SK-N-SH (cell line): ENCODE measurements around the gene ARHGAP15. TPM values are rescaled to one million over a fixed set of nuclear protein-coding genes. Genes with fewer than 3 reads are reported as not detected.
A peak's percentile ranks its signal among the peaks of the same experiment; 100 is the strongest.

Experiments used
- CTCF ChIA-PET: fragments of 300-600, 350-600 bp; formaldehyde crosslinking; extraction: SDS; loops from one replicate; lab custom pipeline; 2021; lab: Yijun Ruan, JAX
- POLR2A ChIA-PET: fragments of 350-600 bp; sonication (Branson Sonifier 250); formaldehyde crosslinking; extraction: SDS; loops from one replicate; lab custom pipeline; 2020; ENCODE audit warnings: antibody characterized with exemption, inconsistent platforms; lab: Yijun Ruan, JAX
- DNase-seq: peaks from one replicate; pipeline ENCODE4 v3.0.0; 2012
- H2AFZ ChIP-seq: fragments of 200-600 bp; sonication (generic); 2 replicates; pipeline ENCODE4 v1.8.1; 2016; ENCODE audit warnings: antibody characterized with exemption, mild to moderate bottlenecking, low read depth
- H3F3A ChIP-seq: fragments of 200-600 bp; sonication (generic); replicated peaks from 2 replicates; pipeline ENCODE3; 2016; ENCODE audit warnings: antibody characterized with exemption, mild to moderate bottlenecking; ENCODE audit not compliant: insufficient read depth
- H3K27ac ChIP-seq, 2 experiments: fragments of 200-500 bp in 1 of 2; fragments of 200-600 bp in 1 of 2; sonication (Bioruptor generic) in 1 of 2; sonication (generic), shearing (Covaris generic) in 1 of 2; 2 replicates each; pipeline versions ENCODE4 v1.5.1 to v1.6.1; 2014 to 2016; ENCODE audit warnings: low read depth in 2 of 2, inconsistent platforms in 1 of 2, low read length in 1 of 2, mild to moderate bottlenecking in 1 of 2, mixed read lengths in 1 of 2
- H3K27me3 ChIP-seq: fragments of 200-600 bp; sonication (generic), shearing (Covaris generic); 2 replicates; pipeline ENCODE4 v1.6.1; 2016; ENCODE audit warnings: mixed run types; ENCODE audit not compliant: insufficient read depth
- H3K36me3 ChIP-seq, 2 experiments: fragments of 200-500 bp in 1 of 2; fragments of 200-600 bp in 1 of 2; sonication (Bioruptor generic) in 1 of 2; sonication (generic) in 1 of 2; replicated peaks in 1 of 2; 2 replicates each; pipeline versions ENCODE3 to v1.5.1; 2014 to 2016; ENCODE audit warnings: low read length in 1 of 2, mild to moderate bottlenecking in 1 of 2; ENCODE audit not compliant: insufficient read depth in 2 of 2, control insufficient read depth in 1 of 2
- H3K4me1 ChIP-seq, 2 experiments: fragments of 200-500 bp in 1 of 2; fragments of 200-600 bp in 1 of 2; sonication (Bioruptor generic) in 1 of 2; sonication (generic), shearing (Covaris generic) in 1 of 2; 2 replicates each; pipeline versions ENCODE4 v1.5.1 to v1.6.1; 2014 to 2016; ENCODE audit warnings: low read depth in 1 of 2, low read length in 1 of 2, mixed run types in 1 of 2; ENCODE audit not compliant: insufficient read depth in 2 of 2, control insufficient read depth in 1 of 2
- H3K4me2 ChIP-seq: fragments of 200-600 bp; sonication (generic), shearing (Covaris generic); 2 replicates; pipeline ENCODE4 v1.6.1; 2017; ENCODE audit warnings: mixed run types
- H3K4me3 ChIP-seq, 2 experiments: fragments of 200-500 bp in 1 of 2; fragments of 200-600 bp in 1 of 2; sonication (Bioruptor generic) in 1 of 2; sonication (generic), shearing (Covaris generic) in 1 of 2; 2 replicates each; pipeline versions ENCODE4 v1.5.1 to v1.8.1; 2014 to 2016; ENCODE audit warnings: low read depth in 2 of 2, inconsistent platforms in 1 of 2, low read length in 1 of 2, mild to moderate bottlenecking in 1 of 2, mixed read lengths in 1 of 2, moderate library complexity in 1 of 2
- H3K79me2 ChIP-seq: fragments of 200-600 bp; sonication (generic); 2 replicates; pipeline ENCODE4 v1.8.1; 2017; ENCODE audit warnings: mild to moderate bottlenecking; ENCODE audit not compliant: insufficient read depth
- H3K9ac ChIP-seq: fragments of 200-600 bp; sonication (generic); 2 replicates; pipeline ENCODE4 v1.6.1; 2017; ENCODE audit warnings: mixed run types
- H3K9me2 ChIP-seq: fragments of 200-600 bp; sonication (generic); 2 replicates; pipeline ENCODE4 v1.6.1; 2017; ENCODE audit warnings: mixed run types
- H3K9me3 ChIP-seq: fragments of 200-600 bp; sonication (generic); 2 replicates; pipeline ENCODE4 v1.6.1; 2017; ENCODE audit warnings: mixed run types, mild to moderate bottlenecking, moderate library complexity
- H4K20me1 ChIP-seq: fragments of 200-600 bp; sonication (generic); 2 replicates; pipeline ENCODE4 v1.6.1; 2017; ENCODE audit warnings: mild to moderate bottlenecking, mixed run types; ENCODE audit not compliant: insufficient read depth
- EP300 ChIP-seq, 2 experiments: IDR thresholded peaks; 2 replicates each; pipeline versions ENCODE4 v1.4.0 to v1.6.1; 2012; ENCODE audit warnings: borderline replicate concordance in 1 of 2, low read depth in 1 of 2, low read length in 1 of 2
- FOSL2 ChIP-seq: IDR thresholded peaks from 2 replicates; pipeline ENCODE4 v1.4.0; 2012; ENCODE audit warnings: low read depth, mild to moderate bottlenecking, moderate library complexity, borderline replicate concordance
- GABPA ChIP-seq: IDR thresholded peaks from 2 replicates; pipeline ENCODE4 v1.4.0; 2012; ENCODE audit warnings: low read depth, mild to moderate bottlenecking
- MXI1 ChIP-seq: IDR thresholded peaks from 2 replicates; pipeline ENCODE4 v1.6.1; 2012; ENCODE audit warnings: mild to moderate bottlenecking, low read depth, low read length, improper control_type of control experiment
- NFIC ChIP-seq: IDR thresholded peaks from 2 replicates; pipeline ENCODE4 v1.4.0; 2012; ENCODE audit warnings: borderline replicate concordance
- NRF1 ChIP-seq: IDR thresholded peaks from 2 replicates; pipeline ENCODE4 v1.6.1; 2012; ENCODE audit warnings: low read depth, mild to moderate bottlenecking, low read length
- PBX3 ChIP-seq: IDR thresholded peaks from 2 replicates; pipeline ENCODE4; 2012
- RAD21 ChIP-seq: IDR thresholded peaks from 2 replicates; pipeline ENCODE4 v1.6.1; 2012; ENCODE audit warnings: mild to moderate bottlenecking, low read length
- RXRA ChIP-seq: IDR thresholded peaks from 2 replicates; pipeline ENCODE4 v1.4.0; 2012; ENCODE audit warnings: low read depth, mild to moderate bottlenecking, borderline replicate concordance
- SIN3A ChIP-seq: IDR thresholded peaks from 2 replicates; pipeline ENCODE4 v1.6.1; 2012; ENCODE audit warnings: low read depth, mild to moderate bottlenecking, low read length, moderate library complexity, borderline replicate concordance
- TAF1 ChIP-seq: IDR thresholded peaks from 2 replicates; pipeline ENCODE4 v1.6.1; 2012; ENCODE audit warnings: low read depth, mild to moderate bottlenecking, low read length, moderate library complexity, borderline replicate concordance
- TCF12 ChIP-seq: IDR thresholded peaks from 2 replicates; pipeline ENCODE4 v1.4.0; 2012
- WGBS: methylation state at CpG from one replicate; pipeline ENCODE4 v1.1.6; 2017; ENCODE audit warnings: low lambda C conversion rate; 5-methylcytosine and 5-hydroxymethylcytosine counted together
- polyA plus RNA-seq, 3 experiments: library from polyadenylated mRNA; depleted of rRNA; stranded (reverse); fragments of >200 nt; gene quantifications; 2 replicates each; pipeline ENCODE4 v1.2.3, GENCODE V29; 2012
- TF ChIP-seq, protein P1 (sequence below): IDR thresholded peaks from 2 replicates; pipeline ENCODE4 v1.4.0; 2012; ENCODE audit warnings: low read depth
- TF ChIP-seq, protein P2 (sequence below): fragments of 150-350 bp; IDR thresholded peaks from 2 replicates; pipeline ENCODE4 v1.6.1; 2017; ENCODE audit warnings: antibody characterized with exemption, low read length, low read depth, borderline replicate concordance

Gene ARHGAP15
- polyA plus RNA-seq, 1 of the 3 experiments (the other 2 are of a cell fraction) = not detected

DNA sequence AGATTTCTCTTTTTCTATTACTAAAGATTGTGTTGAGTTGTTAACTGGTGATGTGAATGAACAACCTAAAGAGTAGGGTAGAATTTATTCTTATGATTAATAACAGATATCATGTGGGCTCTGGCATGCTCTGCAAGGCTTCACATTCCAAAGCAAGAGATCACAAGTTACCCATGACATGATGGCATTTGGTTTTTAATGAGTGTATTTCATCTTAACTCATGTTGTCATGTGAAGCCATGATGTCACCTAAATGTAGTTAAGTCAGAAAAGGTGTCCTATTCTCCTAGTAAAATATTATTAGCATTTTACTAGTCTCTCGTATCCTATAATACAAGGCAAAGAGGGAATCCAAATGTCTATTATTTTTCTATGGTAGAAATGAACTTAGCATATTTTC is 678.0 kb downstream of the ARHGAP15 start:
- Histone ChIP-seq H3K9me3 (no peaks in the 10 kb centered on the region), H3K4me1 (peaks cover 0 to 4% of the 10 kb centered on the region in 2 experiments; a peak in 1 of 4 replicates), H3F3A (no peaks in the 10 kb centered on the region), H3K79me2 (no peaks in the 10 kb centered on the region), H3K9ac (no peak overlapping the region), H2AFZ (no peak overlapping the region), H4K20me1 (no peaks in the 10 kb centered on the region), H3K4me2 (no peak overlapping the region), H3K4me3 (no peak overlapping the region), H3K36me3 (no peaks in the 10 kb centered on the region), H3K9me2 (no peaks in the 10 kb centered on the region), H3K27me3 (no peaks in the 10 kb centered on the region), H3K27ac (no peak overlapping the region)
- CTCF ChIA-PET = no interaction called here
- TF ChIP-seq TCF12 (peak; percentile 58), NRF1 (no peak), RAD21 (no peak), RXRA (no peak), PBX3 (peak; percentile 38; the same call in 1 of the 2 replicates), TAF1 (no peak), MXI1 (no peak)
- 82% methylated on average over 1 of the region's 1 CpG for WGBS
- POLR2A ChIA-PET = no interaction called here
- DNase-seq = no peak

- Histone ChIP-seq H3K4me1 (no peaks in the 10 kb centered on the region), H3K79me2 (no peaks in the 10 kb centered on the region), H3K36me3 (no peaks in the 10 kb centered on the region), H3K4me3 (no peak overlapping the region), H4K20me1 (no peaks in the 10 kb centered on the region), H3F3A (no peaks in the 10 kb centered on the region), H3K4me2 (no peak overlapping the region), H3K9ac (no peak overlapping the region), H3K27ac (no peak overlapping the region), H3K9me3 (no peaks in the 10 kb centered on the region), H3K27me3 (no peaks in the 10 kb centered on the region), H3K9me2 (no peaks in the 10 kb centered on the region), H2AFZ (no peak overlapping the region)
- POLR2A ChIA-PET = no interaction called here
- DNase-seq = no peak
- CTCF ChIA-PET = interaction anchor here (0.5 kb wide), 1 partner anchor 80 kb away, joined by 3 read pairs; no protein-coding TSS in a partner anchor
- 100% methylated on average over 1 of the region's 1 CpG for WGBS
- no peak for TF ChIP-seq GABPA
- TF ChIP-seq TAF1 = no peak
- TF ChIP-seq SIN3A = no peak
- no peak for TF ChIP-seq NFIC
- TF ChIP-seq FOSL2 = no peak
- TF ChIP-seq, protein P1, sequence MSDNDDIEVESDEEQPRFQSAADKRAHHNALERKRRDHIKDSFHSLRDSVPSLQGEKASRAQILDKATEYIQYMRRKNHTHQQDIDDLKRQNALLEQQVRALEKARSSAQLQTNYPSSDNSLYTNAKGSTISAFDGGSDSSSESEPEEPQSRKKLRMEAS = no peak
- TF ChIP-seq, protein P2, sequence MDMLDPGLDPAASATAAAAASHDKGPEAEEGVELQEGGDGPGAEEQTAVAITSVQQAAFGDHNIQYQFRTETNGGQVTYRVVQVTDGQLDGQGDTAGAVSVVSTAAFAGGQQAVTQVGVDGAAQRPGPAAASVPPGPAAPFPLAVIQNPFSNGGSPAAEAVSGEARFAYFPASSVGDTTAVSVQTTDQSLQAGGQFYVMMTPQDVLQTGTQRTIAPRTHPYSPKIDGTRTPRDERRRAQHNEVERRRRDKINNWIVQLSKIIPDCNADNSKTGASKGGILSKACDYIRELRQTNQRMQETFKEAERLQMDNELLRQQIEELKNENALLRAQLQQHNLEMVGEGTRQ = no peak
- TF ChIP-seq EP300 (IDR thresholded peaks at IDR 0.05; ENCODE audit: borderline replicate concordance in 1 of 2, low read depth in 1 of 2, low read length in 1 of 2) = no peak
- TF ChIP-seq PBX3 = no peak
Observed at GRCh38 chr2:143807671-143808070, 678.5 kb downstream of the ARHGAP15 start.
